Lung (tissue), 12 donors: ENCODE measurements around the gene PPEF2. TPM values are rescaled to one million over a fixed set of nuclear protein-coding genes. Genes with fewer than 3 reads are reported as not detected.

Source experiments
- ATAC-seq: fragments of 200-7000 bp; cut with Tn5 transposase; one replicate; pipeline ENCODE4 v1.9.1; 2020; ENCODE audit warnings: moderate number of reproducible peaks; ENCODE audit not compliant: insufficient read depth, low FRiP score
- DNase-seq, 3 donors: peaks; one replicate each; pipeline ENCODE4 v3.0.0-alpha.2; 2013 to 2017
- H3K27ac ChIP-seq, 2 donors: one replicate each; pipeline ENCODE4 v1.5.1; 2013; ENCODE audit warnings: mild to moderate bottlenecking in 2 of 2, moderate library complexity in 2 of 2, control low read depth in 1 of 2, inconsistent platforms in 1 of 2, low read depth in 1 of 2, low read length in 1 of 2
- H3K27me3 ChIP-seq, 3 donors: one replicate each; pipeline ENCODE4 v1.5.1; 2013; ENCODE audit warnings: low read length in 2 of 3; ENCODE audit not compliant: control insufficient read depth in 3 of 3, insufficient read depth in 3 of 3
- H3K36me3 ChIP-seq, 4 donors: one replicate each; pipeline ENCODE4 v1.5.1; 2013; ENCODE audit warnings: low read length in 4 of 4, mild to moderate bottlenecking in 1 of 4, moderate library complexity in 1 of 4; ENCODE audit not compliant: control insufficient read depth in 4 of 4, insufficient read depth in 4 of 4
- H3K4me1 ChIP-seq, 5 donors: one replicate each; pipeline ENCODE4 v1.5.1; 2013; ENCODE audit warnings: low read length in 5 of 5, mild to moderate bottlenecking in 2 of 5, moderate library complexity in 1 of 5; ENCODE audit not compliant: control insufficient read depth in 5 of 5, insufficient read depth in 5 of 5
- H3K4me3 ChIP-seq: one replicate; pipeline ENCODE4 v1.5.1; 2013; ENCODE audit warnings: mild to moderate bottlenecking, control low read depth, moderate library complexity
- H3K9ac ChIP-seq, 2 donors: one replicate each; pipeline ENCODE4 v1.5.1; 2013; ENCODE audit warnings: low read length in 2 of 2, control low read depth in 1 of 2; ENCODE audit not compliant: insufficient read depth in 1 of 2
- H3K9me3 ChIP-seq, 4 donors: one replicate each; pipeline ENCODE4 v1.5.1; 2013; ENCODE audit warnings: low read length in 3 of 4, mild to moderate bottlenecking in 1 of 4, moderate library complexity in 1 of 4; ENCODE audit not compliant: control insufficient read depth in 4 of 4, insufficient read depth in 3 of 4
- WGBS, 2 donors: extraction: QIAGEN DNeasy Blood & Tissue Kit; methylation state at CpG; one replicate each; pipeline ENCODE4 v1.1.7; 2013; 5-methylcytosine and 5-hydroxymethylcytosine counted together
- polyA plus RNA-seq, 2 donors: library from polyadenylated mRNA; stranded (reverse); fragments of 200-250 nt; gene quantifications; one replicate each; pipeline ENCODE4 v1.2.1, GENCODE V29; 2013
- total RNA-seq, 2 donors: library from RNA; depleted of rRNA in 1 of 2; stranded (reverse); fragments of >200 nt in 1 of 2; gene quantifications; one replicate each; pipeline ENCODE4 v1.2.1, GENCODE V29; 2014 to 2021
- TF ChIP-seq, protein P1 (sequence below): IDR thresholded peaks from 2 replicates; pipeline ENCODE4 v1.5.1; 2012; ENCODE audit warnings: mild to moderate bottlenecking; ENCODE audit errors: control extremely low read depth, extremely low read depth
- donor health status: control.
- donor health status: control.
- donor health status: Bipolar disorder and iron deficiency.
- donor health status: healthy.
- donor health status: DM: yes; HTN: yes; CAD: no.

The PPEF2 gene
- total and polyA plus RNA-seq, 4 donors, result 0.01 TPM; not detected in 3

DNA sequence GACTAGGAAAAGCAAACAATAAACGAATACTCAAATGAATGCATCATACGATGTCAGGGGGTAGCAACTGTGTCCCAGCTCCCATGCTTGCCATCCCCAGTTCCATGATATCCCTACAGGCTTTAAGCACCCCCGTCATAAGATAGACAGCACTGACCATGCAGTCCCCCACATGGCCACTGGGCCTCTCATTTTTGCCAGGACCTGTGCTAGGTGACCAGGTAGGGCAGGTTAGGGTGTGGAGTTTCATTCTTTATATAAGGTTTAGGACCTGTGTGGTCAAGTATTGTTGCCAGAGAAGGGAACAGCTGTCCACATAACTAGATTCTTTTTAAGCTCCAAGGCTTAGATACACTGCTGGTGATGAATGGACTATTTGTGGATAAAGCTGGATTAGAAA, 9.7 kb downstream of the PPEF2 start:
- Histone ChIP-seq H3K4me1 (no peaks in the 10 kb centered on the region), H3K27ac (no peak overlapping the region), H3K36me3 (no peaks in the 10 kb centered on the region), H3K27me3 (peaks cover 0 to 2% (median 0%) of the 10 kb centered on the region in 3 donors), H3K4me3 (no peak overlapping the region), H3K9ac (no peak overlapping the region), H3K9me3 (no peaks in the 10 kb centered on the region)
- WGBS, 2 donors, result 71 to 90% methylated on average over 3 of the region's 3 CpGs
- no peak for ATAC-seq
- TF ChIP-seq, protein P1, sequence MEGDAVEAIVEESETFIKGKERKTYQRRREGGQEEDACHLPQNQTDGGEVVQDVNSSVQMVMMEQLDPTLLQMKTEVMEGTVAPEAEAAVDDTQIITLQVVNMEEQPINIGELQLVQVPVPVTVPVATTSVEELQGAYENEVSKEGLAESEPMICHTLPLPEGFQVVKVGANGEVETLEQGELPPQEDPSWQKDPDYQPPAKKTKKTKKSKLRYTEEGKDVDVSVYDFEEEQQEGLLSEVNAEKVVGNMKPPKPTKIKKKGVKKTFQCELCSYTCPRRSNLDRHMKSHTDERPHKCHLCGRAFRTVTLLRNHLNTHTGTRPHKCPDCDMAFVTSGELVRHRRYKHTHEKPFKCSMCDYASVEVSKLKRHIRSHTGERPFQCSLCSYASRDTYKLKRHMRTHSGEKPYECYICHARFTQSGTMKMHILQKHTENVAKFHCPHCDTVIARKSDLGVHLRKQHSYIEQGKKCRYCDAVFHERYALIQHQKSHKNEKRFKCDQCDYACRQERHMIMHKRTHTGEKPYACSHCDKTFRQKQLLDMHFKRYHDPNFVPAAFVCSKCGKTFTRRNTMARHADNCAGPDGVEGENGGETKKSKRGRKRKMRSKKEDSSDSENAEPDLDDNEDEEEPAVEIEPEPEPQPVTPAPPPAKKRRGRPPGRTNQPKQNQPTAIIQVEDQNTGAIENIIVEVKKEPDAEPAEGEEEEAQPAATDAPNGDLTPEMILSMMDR, result no peak
- DNase-seq, result no peak

DNA sequence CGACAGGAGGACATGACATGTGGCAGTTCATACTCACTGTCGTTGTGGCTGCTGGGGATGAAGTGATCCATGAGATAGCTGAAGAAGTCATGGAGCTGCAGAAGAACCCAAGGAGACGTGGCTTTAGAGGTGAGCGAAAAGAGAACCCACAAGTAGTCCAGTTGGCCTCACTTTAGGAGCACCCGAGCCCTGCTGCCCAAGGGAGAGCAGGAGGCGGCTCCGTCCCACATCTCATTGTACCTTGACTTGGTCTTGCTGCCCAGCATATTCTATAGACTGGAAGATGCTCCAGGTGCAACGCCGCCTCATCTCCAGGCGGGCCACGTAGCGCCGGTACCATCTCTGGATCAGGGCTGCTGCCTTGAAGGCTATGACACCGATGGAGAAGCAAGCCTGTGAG, 10.6 kb downstream of the PPEF2 start:
- ATAC-seq, result no peak
- no peak for DNase-seq
- Histone ChIP-seq H3K27me3 (peaks cover 0 to 2% (median 0%) of the 10 kb centered on the region in 3 donors), H3K4me3 (no peak overlapping the region), H3K9me3 (no peaks in the 10 kb centered on the region), H3K4me1 (no peaks in the 10 kb centered on the region), H3K9ac (no peak overlapping the region), H3K27ac (no peak overlapping the region), H3K36me3 (no peaks in the 10 kb centered on the region)
- WGBS, 2 donors, result 93 to 94% methylated on average over 14 of the region's 14 CpGs
- TF ChIP-seq, protein P1, result no peak

DNA sequence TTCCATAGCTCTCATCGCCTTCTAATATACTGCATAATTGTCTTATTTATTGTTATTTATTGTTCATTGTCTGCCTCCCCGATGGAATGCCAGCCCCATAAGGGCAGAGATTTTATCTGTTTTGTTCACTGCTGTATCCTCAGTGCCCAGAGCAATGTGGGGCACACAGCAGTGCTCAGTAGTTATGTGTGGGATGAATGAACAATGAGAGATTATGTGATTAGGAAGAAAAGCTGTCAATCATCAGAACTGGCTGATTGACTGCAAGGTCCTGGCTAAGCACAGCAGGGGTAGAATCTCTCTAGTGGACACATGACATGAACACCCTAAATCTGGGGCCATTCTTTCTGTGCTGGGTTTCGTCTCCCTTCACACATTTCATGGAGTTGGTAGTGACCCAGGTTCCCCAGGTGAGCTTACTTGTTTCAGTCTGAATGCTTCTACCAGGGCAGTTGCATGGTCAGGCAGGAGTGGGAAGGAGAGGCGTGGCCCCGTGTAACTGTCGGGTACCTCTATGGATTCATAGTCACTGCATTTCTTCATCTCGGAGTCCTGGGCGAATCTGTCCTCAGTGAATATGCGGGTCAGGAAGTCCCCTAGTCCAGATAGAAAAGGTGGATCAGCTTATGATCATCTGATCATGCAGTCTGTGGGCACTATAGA, 12.6 kb downstream of the PPEF2 start:
- H3K27me3 ChIP-seq, result peaks cover 0 to 2% (median 2%) of the 10 kb centered on the region in 3 donors
- TF ChIP-seq, protein P1, result no peak
- ATAC-seq (no peak), DNase-seq (no peak)
- WGBS, 2 donors, result 90 to 91% methylated on average over 9 of the region's 9 CpGs
- no peak overlapping the region for H3K9ac ChIP-seq
- no peak overlapping the region for H3K27ac ChIP-seq
- no peaks in the 10 kb centered on the region for H3K36me3 ChIP-seq
- H3K4me1 ChIP-seq, result no peaks in the 10 kb centered on the region
- no peaks in the 10 kb centered on the region for H3K9me3 ChIP-seq
- H3K4me3 ChIP-seq, result no peak overlapping the region

DNA sequence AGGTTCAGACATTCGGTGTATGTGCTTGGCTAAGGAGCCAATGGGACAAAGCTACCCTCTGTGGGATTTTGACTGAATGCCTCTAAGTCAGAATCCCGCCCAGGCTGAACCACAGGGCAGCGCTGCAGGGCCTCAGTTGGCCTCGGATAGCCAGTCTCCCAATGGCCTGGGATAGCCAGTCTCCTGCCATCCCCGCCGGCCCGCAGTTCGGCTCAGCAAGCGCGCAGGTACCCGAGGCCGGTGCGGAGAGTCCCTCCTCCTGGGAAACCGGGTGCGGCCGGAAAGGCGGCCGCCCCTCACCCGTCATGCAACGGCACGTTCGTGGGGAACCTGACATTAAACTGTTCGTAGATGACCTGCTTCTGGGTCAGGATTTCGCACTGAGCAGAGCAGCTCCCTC, 16.1 kb downstream of the PPEF2 start:
- no peaks in the 10 kb centered on the region for H3K36me3 ChIP-seq
- TF ChIP-seq, protein P1, result no peak
- DNase-seq (no peak), ATAC-seq (no peak)
- no peak overlapping the region for H3K9ac ChIP-seq
- H3K9me3 ChIP-seq, result no peaks in the 10 kb centered on the region
- H3K27me3 ChIP-seq, result peaks cover 0 to 2% (median 2%) of the 10 kb centered on the region in 3 donors
- no peaks in the 10 kb centered on the region for H3K4me1 ChIP-seq
- 64 to 65% methylated on average over 24 of the region's 24 CpGs for WGBS, 2 donors
- H3K4me3 ChIP-seq, result no peak overlapping the region
- H3K27ac ChIP-seq, result no peak overlapping the region
